C4-2B (cell line): ENCODE data around the gene COG7.

ENCODE experiments used
- ZFX ChIP-seq: fragments of 450-650 bp; IDR thresholded peaks from 2 replicates; pipeline ENCODE4 v1.6.1; 2017
- TF ChIP-seq, protein P1 (sequence below): fragments of 450-650 bp; conservative IDR thresholded peaks from 2 replicates; pipeline ENCODE4 v1.5.1; 2017; ENCODE audit warnings: mild to moderate bottlenecking

DNA sequence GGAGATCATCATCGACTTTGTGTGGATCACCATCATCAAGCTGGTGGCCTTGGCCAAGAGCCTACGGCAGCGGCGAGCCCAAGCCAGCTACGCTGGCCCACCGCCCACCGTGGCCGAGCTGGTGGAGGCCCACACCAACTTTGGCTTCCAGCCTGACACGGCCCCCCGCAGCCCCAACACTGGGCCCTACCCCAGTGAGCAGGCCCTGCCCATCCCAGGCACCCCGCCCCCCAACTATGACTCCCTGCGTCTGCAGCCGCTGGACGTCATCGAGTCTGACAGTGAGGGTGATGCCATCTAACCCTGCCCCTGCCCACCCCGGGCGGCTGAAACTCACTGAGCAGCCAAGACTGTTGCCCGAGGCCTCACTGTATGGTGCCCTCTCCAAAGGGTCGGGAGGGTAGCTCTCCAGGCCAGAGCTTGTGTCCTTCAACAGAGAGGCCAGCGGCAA, 72.5 kb downstream of the COG7 start:
- TF ChIP-seq, protein P1, sequence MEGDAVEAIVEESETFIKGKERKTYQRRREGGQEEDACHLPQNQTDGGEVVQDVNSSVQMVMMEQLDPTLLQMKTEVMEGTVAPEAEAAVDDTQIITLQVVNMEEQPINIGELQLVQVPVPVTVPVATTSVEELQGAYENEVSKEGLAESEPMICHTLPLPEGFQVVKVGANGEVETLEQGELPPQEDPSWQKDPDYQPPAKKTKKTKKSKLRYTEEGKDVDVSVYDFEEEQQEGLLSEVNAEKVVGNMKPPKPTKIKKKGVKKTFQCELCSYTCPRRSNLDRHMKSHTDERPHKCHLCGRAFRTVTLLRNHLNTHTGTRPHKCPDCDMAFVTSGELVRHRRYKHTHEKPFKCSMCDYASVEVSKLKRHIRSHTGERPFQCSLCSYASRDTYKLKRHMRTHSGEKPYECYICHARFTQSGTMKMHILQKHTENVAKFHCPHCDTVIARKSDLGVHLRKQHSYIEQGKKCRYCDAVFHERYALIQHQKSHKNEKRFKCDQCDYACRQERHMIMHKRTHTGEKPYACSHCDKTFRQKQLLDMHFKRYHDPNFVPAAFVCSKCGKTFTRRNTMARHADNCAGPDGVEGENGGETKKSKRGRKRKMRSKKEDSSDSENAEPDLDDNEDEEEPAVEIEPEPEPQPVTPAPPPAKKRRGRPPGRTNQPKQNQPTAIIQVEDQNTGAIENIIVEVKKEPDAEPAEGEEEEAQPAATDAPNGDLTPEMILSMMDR: no peak
- TF ChIP-seq ZFX: no peak
